Measurements from ENCODE around the gene PSPC1. TPM values are rescaled to one million over a fixed set of nuclear protein-coding genes. Genes with fewer than 3 reads are reported as not detected.

PSPC1 gene
- total RNA-seq, 6 experiments from 2014 or later = 10.4 to 23.9 (median 16.4) TPM

GRCh38 chr13:19680751-19681150 is 102.0 kb downstream of the PSPC1 start:
- Histone ChIP-seq H3K9me3 (no peaks in the 10 kb centered on the region), H3K4me1 (peaks cover 0 to 14% (median 7%) of the 10 kb centered on the region in 4 donors), H3K27ac (no peak overlapping the region), H3K36me3 (peaks cover 0 to 13% (median 0%) of the 10 kb centered on the region in 4 donors), H3K27me3 (no peaks in the 10 kb centered on the region), H3K4me3 (no peak overlapping the region)
- intact Hi-C loops (cut with DNase I) = no loop called here
- 88% methylated on average over 7 of the region's 7 CpGs for WGBS (ENCODE audit: insufficient coverage, low coverage, low lambda C conversion rate, missing lambda C conversion rate)
- TF ChIP-seq POLR2A (IDR thresholded peaks at IDR 0.05) (no peak), CTCF (IDR thresholded peaks at IDR 0.05) (no peak)
- DNase-seq = no peak
- no peak for ATAC-seq

- Histone ChIP-seq H3K4me3 (no peak overlapping the region), H3K36me3 (peaks cover 0 to 47% (median 4%) of the 10 kb centered on the region in 4 donors), H3K27ac (no peak overlapping the region), H3K4me1 (no peaks in the 10 kb centered on the region), H3K27me3 (no peaks in the 10 kb centered on the region), H3K9me3 (no peaks in the 10 kb centered on the region)
- ATAC-seq (no peak), DNase-seq (no peak)
- no peak for TF ChIP-seq CTCF (IDR thresholded peaks at IDR 0.05)
- TF ChIP-seq POLR2A (IDR thresholded peaks at IDR 0.05) = no peak
- intact Hi-C loops (cut with DNase I) = no loop called here
- WGBS (ENCODE audit: insufficient coverage, low coverage, low lambda C conversion rate, missing lambda C conversion rate) = 96% methylated on average over 3 of the region's 3 CpGs
Measured at GRCh38 chr13:19676168-19676567, 106.6 kb downstream of the PSPC1 start.

- peaks cover 0 to 60% (median 7%) of the 10 kb centered on the region in 4 donors for H3K36me3 ChIP-seq
- intact Hi-C loops (cut with DNase I) = no loop called here
- WGBS (ENCODE audit: insufficient coverage, low coverage, low lambda C conversion rate, missing lambda C conversion rate) = 88% methylated on average over 8 of the region's 10 CpGs
Measured at GRCh38 chr13:19674898-19675297, 107.8 kb downstream of the PSPC1 start.

GRCh38 chr13:19673473-19674430 is 109.0 kb downstream of the PSPC1 start:
- H3K4me3 ChIP-seq = no peak overlapping the region
- no peaks in the 10 kb centered on the region for H3K27me3 ChIP-seq
- peaks cover 0 to 71% (median 10%) of the 10 kb centered on the region in 4 donors for H3K36me3 ChIP-seq
- no peaks in the 10 kb centered on the region for H3K9me3 ChIP-seq
- DNase-seq = no peak
- no peaks in the 10 kb centered on the region for H3K4me1 ChIP-seq
- 57% methylated on average over 5 of the region's 11 CpGs for WGBS (ENCODE audit: insufficient coverage, low coverage, low lambda C conversion rate, missing lambda C conversion rate)
- peak in 2 of 4 donors; percentile 14 to 38 for ATAC-seq
- intact Hi-C loops (cut with DNase I) = no loop called here
- H3K27ac ChIP-seq = no peak overlapping the region
- TF ChIP-seq POLR2A (IDR thresholded peaks at IDR 0.05) = no peak
- TF ChIP-seq CTCF (IDR thresholded peaks at IDR 0.05) = no peak

More at GRCh38 chr13:19674898-19675297, 107.8 kb downstream of the PSPC1 start:
- H3K9me3 ChIP-seq = no peaks in the 10 kb centered on the region
- H3K4me3 ChIP-seq = no peak overlapping the region
- H3K4me1 ChIP-seq = no peaks in the 10 kb centered on the region
- ATAC-seq = no peak
- no peak for DNase-seq
- no peaks in the 10 kb centered on the region for H3K27me3 ChIP-seq
- H3K27ac ChIP-seq = no peak overlapping the region
- TF ChIP-seq CTCF (IDR thresholded peaks at IDR 0.05) (no peak), POLR2A (IDR thresholded peaks at IDR 0.05) (no peak)
